ENCODE results near the gene GTF2H2C. TPM values are rescaled to one million over a fixed set of nuclear protein-coding genes. Genes with fewer than 3 reads are reported as not detected.
"Not testable (repeated sequence)": the region's sequence is repeated elsewhere in the genome, so short reads cannot be mapped to it uniquely, and the experiment has no call there.

The GTF2H2C gene
- total RNA-seq: 10 to 100 TPM; 15.8 to 32.8 (median 21.3) TPM

- not testable (repeated sequence) for H3K36me3 ChIP-seq
These were observed at the start of gene GTF2H2C for GRCh38 chr5:69559908-69560330. TSS of gene GTF2H2C (plus strand) at chr5:69560191. CDS start at chr5:69565133, 4,942 bp downstream.

GRCh38 chr5:69510694-69511093 is 49.3 kb upstream of the GTF2H2C start:
- H3K27ac ChIP-seq: no peak overlapping the region
- WGBS, 2 donors (ENCODE audit: low coverage in 1 of 2): 25 to 73% methylated on average over 1 to 2 of the region's 2 CpGs

More at GRCh38 chr5:69559908-69560330, at the start of gene GTF2H2C:
- not testable (repeated sequence) for H3K27me3 ChIP-seq, H3K9me3 ChIP-seq, H3K4me1 ChIP-seq
- WGBS, 2 donors (ENCODE audit: low coverage in 1 of 2): 0% methylated on average over 9 of the region's 40 CpGs; no CpG with 5 or more reads in 1 of the 2 donors
- peak within 1 kb of the TSS; percentile 51 to 58 for H3K4me3 ChIP-seq
- TF ChIP-seq CTCF (IDR thresholded peaks at IDR 0.05): peak in 1 of 4 experiments; percentile 52
- H3K27ac ChIP-seq: peak within 1 kb of the TSS in 3 of 4 donors; percentile 54 to 68 (median 60)
- peak; percentile 94 for ATAC-seq

GRCh38 chr5:69512740-69513260 is 47.2 kb upstream of the GTF2H2C start:
- no peak overlapping the region for H3K27ac ChIP-seq
- H3K4me3 ChIP-seq: no peak overlapping the region
- H3K9me3 ChIP-seq: no peaks in the 10 kb centered on the region
- WGBS, 2 donors (ENCODE audit: low coverage in 1 of 2): 87 to 94% methylated on average over 2 of the region's 2 CpGs
- ATAC-seq: no peak
- H3K4me1 ChIP-seq: no peaks in the 10 kb centered on the region
- H3K27me3 ChIP-seq: no peaks in the 10 kb centered on the region
- TF ChIP-seq POLR2AphosphoS5 (IDR thresholded peaks at IDR 0.05) (no peak), POLR2A (IDR thresholded peaks at IDR 0.05) (no peak), EP300 (IDR thresholded peaks at IDR 0.05) (no peak), CTCF (IDR thresholded peaks at IDR 0.05) (no peak)
- no peaks in the 10 kb centered on the region for H3K36me3 ChIP-seq

More at GRCh38 chr5:69510694-69511093, 49.3 kb upstream of the GTF2H2C start:
- Histone ChIP-seq H3K36me3 (no peaks in the 10 kb centered on the region), H3K27me3 (no peaks in the 10 kb centered on the region), H3K4me1 (no peaks in the 10 kb centered on the region), H3K4me3 (no peak overlapping the region), H3K9me3 (no peaks in the 10 kb centered on the region)
- TF ChIP-seq POLR2A (IDR thresholded peaks at IDR 0.05): no peak
- no peak for TF ChIP-seq POLR2AphosphoS5 (IDR thresholded peaks at IDR 0.05)
- TF ChIP-seq CTCF (IDR thresholded peaks at IDR 0.05): no peak
- TF ChIP-seq EP300 (IDR thresholded peaks at IDR 0.05): no peak
- ATAC-seq: no peak

GRCh38 chr5:69515570-69515969 is 44.4 kb upstream of the GTF2H2C start:
- no CpG with 5 or more reads among the region's 30 CpGs for WGBS, 2 donors (ENCODE audit: low coverage in 1 of 2)
- ATAC-seq: not testable (repeated sequence)

DNA sequence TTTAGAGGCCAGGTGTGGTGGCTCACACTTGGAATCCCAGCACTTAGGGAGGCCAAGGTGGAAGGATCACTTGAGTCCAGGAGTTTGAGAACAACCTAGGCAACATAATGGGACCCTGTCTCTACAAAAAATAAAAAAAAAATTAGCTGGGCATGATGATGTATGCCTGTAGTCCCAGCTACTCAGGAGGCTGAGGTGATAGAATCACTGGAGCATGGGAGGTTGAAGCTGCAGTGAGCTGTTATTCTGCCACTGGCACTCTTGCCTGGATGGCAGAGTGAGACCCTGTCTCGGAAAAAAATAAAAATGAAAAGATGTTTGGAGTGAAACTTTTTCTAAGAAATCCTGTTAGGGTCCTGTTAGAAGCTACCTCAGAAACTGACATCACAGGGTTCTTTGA is 43.2 kb upstream of the GTF2H2C start:
- Histone ChIP-seq H3K4me3 (no peak overlapping the region), H3K9me3 (no peaks in the 10 kb centered on the region), H3K27ac (no peak overlapping the region), H3K4me1 (no peaks in the 10 kb centered on the region), H3K36me3 (no peaks in the 10 kb centered on the region), H3K27me3 (no peaks in the 10 kb centered on the region)
- 89% methylated on average over 1 of the region's 1 CpG; no CpG with 5 or more reads in 1 of the 2 donors for WGBS, 2 donors (ENCODE audit: low coverage in 1 of 2)
- TF ChIP-seq POLR2A (IDR thresholded peaks at IDR 0.05) (no peak), EP300 (IDR thresholded peaks at IDR 0.05) (no peak), POLR2AphosphoS5 (IDR thresholded peaks at IDR 0.05) (no peak), CTCF (IDR thresholded peaks at IDR 0.05) (no peak)
- no peak for ATAC-seq

More at GRCh38 chr5:69515570-69515969, 44.4 kb upstream of the GTF2H2C start:
- H3K27ac ChIP-seq, H3K9me3 ChIP-seq, H3K36me3 ChIP-seq, H3K4me1 ChIP-seq, H3K27me3 ChIP-seq, H3K4me3 ChIP-seq: not testable (repeated sequence)
